Suprapubic skin (tissue), 3 donors: ENCODE data around the gene LRRC32.
"Not testable (repeated sequence)": the region's sequence is repeated elsewhere in the genome, so short reads cannot be mapped to it uniquely, and the experiment has no call there.

Source experiments
- EP300 ChIP-seq: sonication (generic); formaldehyde crosslinking; IDR thresholded peaks from one replicate; pipeline ENCODE4 v1.6.1; 2017; ENCODE audit warnings: antibody characterized with exemption
- POLR2A ChIP-seq, 2 donors: fragments of 450-650 bp; IDR thresholded peaks; one replicate each; pipeline ENCODE4 v1.6.1; 2017; ENCODE audit warnings: antibody characterized with exemption in 2 of 2, mild to moderate bottlenecking in 2 of 2, moderate library complexity in 2 of 2
- TF ChIP-seq, protein P1 (sequence below), 2 donors: fragments of 200-600 bp in 1 of 2; fragments of 450-650 bp in 1 of 2; sonication (generic) in 1 of 2; IDR thresholded peaks; one replicate each; pipeline ENCODE4 v1.5.1; 2016 to 2019; ENCODE audit warnings: antibody characterized with exemption in 2 of 2, mild to moderate bottlenecking in 1 of 2, moderate library complexity in 1 of 2

DNA sequence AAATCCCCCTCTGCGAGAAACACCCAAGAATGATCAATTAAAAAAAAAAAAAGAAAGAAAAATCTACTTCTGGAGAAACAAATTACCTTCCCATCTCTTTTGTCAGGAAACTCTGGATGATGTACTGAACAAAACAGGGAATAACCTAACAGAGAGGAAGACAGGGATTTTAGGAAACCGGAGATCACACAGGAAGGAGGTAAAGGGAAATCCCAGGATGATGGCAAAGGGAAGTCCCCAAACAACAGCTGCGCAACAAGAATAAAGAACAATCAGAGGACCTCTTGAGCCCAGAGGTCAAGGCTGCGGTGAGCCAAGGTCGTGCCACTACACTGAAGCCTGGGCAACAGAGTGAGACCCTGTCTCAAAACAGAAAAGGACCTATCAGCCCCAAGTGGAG is 50.7 kb downstream of the LRRC32 start:
- TF ChIP-seq EP300; POLR2A (IDR thresholded peaks at IDR 0.05): not testable (repeated sequence)
- TF ChIP-seq, protein P1, sequence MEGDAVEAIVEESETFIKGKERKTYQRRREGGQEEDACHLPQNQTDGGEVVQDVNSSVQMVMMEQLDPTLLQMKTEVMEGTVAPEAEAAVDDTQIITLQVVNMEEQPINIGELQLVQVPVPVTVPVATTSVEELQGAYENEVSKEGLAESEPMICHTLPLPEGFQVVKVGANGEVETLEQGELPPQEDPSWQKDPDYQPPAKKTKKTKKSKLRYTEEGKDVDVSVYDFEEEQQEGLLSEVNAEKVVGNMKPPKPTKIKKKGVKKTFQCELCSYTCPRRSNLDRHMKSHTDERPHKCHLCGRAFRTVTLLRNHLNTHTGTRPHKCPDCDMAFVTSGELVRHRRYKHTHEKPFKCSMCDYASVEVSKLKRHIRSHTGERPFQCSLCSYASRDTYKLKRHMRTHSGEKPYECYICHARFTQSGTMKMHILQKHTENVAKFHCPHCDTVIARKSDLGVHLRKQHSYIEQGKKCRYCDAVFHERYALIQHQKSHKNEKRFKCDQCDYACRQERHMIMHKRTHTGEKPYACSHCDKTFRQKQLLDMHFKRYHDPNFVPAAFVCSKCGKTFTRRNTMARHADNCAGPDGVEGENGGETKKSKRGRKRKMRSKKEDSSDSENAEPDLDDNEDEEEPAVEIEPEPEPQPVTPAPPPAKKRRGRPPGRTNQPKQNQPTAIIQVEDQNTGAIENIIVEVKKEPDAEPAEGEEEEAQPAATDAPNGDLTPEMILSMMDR (IDR thresholded peaks at IDR 0.05), result not testable (repeated sequence)
